ENCODE data around the gene ZMIZ1. TPM values are rescaled to one million over a fixed set of nuclear protein-coding genes. Genes with fewer than 3 reads are reported as not detected.

Gene ZMIZ1
- total RNA-seq, 1 donor from 2014 or later = 6.3 TPM

GRCh38 chr10:79284158-79284871 is 215.5 kb downstream of the ZMIZ1 start:
- no peak overlapping the region for H3K4me3 ChIP-seq (ENCODE audit: low read depth, low read length)
- H3K36me3 ChIP-seq (ENCODE audit: control insufficient read depth, insufficient read depth, low read length) = peaks cover 21% of the 10 kb centered on the region
- DNase-seq (ENCODE audit: low read depth) (no peak), FAIRE-seq (no peak)
- TF ChIP-seq CTCF (IDR thresholded peaks at IDR 0.05; ENCODE audit: insufficient read depth, low read length, severe bottlenecking) = no peak
- H3K27me3 ChIP-seq (ENCODE audit: control insufficient read depth, insufficient read depth, low read length) = no peaks in the 10 kb centered on the region

- no peak for DNase-seq (ENCODE audit: low read depth)
- no peak for FAIRE-seq
- no peak for TF ChIP-seq CTCF (IDR thresholded peaks at IDR 0.05; ENCODE audit: insufficient read depth, low read length, severe bottlenecking)
- no peak overlapping the region for H3K4me3 ChIP-seq (ENCODE audit: low read depth, low read length)
- H3K36me3 ChIP-seq (ENCODE audit: control insufficient read depth, insufficient read depth, low read length) = peaks cover 26% of the 10 kb centered on the region
- no peaks in the 10 kb centered on the region for H3K27me3 ChIP-seq (ENCODE audit: control insufficient read depth, insufficient read depth, low read length)
Measured at GRCh38 chr10:79285315-79286197, 216.8 kb downstream of the ZMIZ1 start.

- no peaks in the 10 kb centered on the region for H3K27me3 ChIP-seq (ENCODE audit: control insufficient read depth, insufficient read depth, low read length)
- H3K4me3 ChIP-seq (ENCODE audit: low read depth, low read length) = no peak overlapping the region
- FAIRE-seq (no peak), DNase-seq (ENCODE audit: low read depth) (peak; percentile 62)
- no peak for TF ChIP-seq CTCF (IDR thresholded peaks at IDR 0.05; ENCODE audit: insufficient read depth, low read length, severe bottlenecking)
- H3K36me3 ChIP-seq (ENCODE audit: control insufficient read depth, insufficient read depth, low read length) = peaks cover 24% of the 10 kb centered on the region
Measured at GRCh38 chr10:79286318-79286951, 217.7 kb downstream of the ZMIZ1 start.

GRCh38 chr10:79287973-79288723 is 219.4 kb downstream of the ZMIZ1 start:
- Histone ChIP-seq H3K36me3 (ENCODE audit: control insufficient read depth, insufficient read depth, low read length) (peaks cover 32% of the 10 kb centered on the region), H3K27me3 (ENCODE audit: control insufficient read depth, insufficient read depth, low read length) (no peaks in the 10 kb centered on the region), H3K4me3 (ENCODE audit: low read depth, low read length) (no peak overlapping the region)
- TF ChIP-seq CTCF (IDR thresholded peaks at IDR 0.05; ENCODE audit: insufficient read depth, low read length, severe bottlenecking) = no peak
- FAIRE-seq (no peak), DNase-seq (ENCODE audit: low read depth) (no peak)

- TF ChIP-seq CTCF (IDR thresholded peaks at IDR 0.05; ENCODE audit: insufficient read depth, low read length, severe bottlenecking) = no peak
Measured at GRCh38 chr10:79289801-79290200, 221.0 kb downstream of the ZMIZ1 start.

More at GRCh38 chr10:79289801-79290200, 221.0 kb downstream of the ZMIZ1 start:
- DNase-seq (ENCODE audit: low read depth) (no peak), FAIRE-seq (no peak)
- peaks cover 33% of the 10 kb centered on the region for H3K36me3 ChIP-seq (ENCODE audit: control insufficient read depth, insufficient read depth, low read length)
- no peaks in the 10 kb centered on the region for H3K27me3 ChIP-seq (ENCODE audit: control insufficient read depth, insufficient read depth, low read length)
- no peak overlapping the region for H3K4me3 ChIP-seq (ENCODE audit: low read depth, low read length)

Data from bronchial epithelial cell (primary cell).